CD4-positive, alpha-beta T cell treated with Interleukin-17A for 4 hours (primary cell): ENCODE data around the gene GPATCH4.
"Not testable (repeated sequence)": the region's sequence is repeated elsewhere in the genome, so short reads cannot be mapped to it uniquely, and the experiment has no call there.

ENCODE experiments used
- DNase-seq: peaks from one replicate; pipeline ENCODE4 v3.0.0-alpha.2; 2020; ENCODE audit warnings: mixed read lengths

Gene GPATCH4

GRCh38 chr1:156626079-156626438, 24.8 kb upstream of the GPATCH4 start:
- no peak for DNase-seq

GRCh38 chr1:156625436-156626078, 24.3 kb upstream of the GPATCH4 start:
- peak; percentile 85 for DNase-seq

- peak; percentile 20 for DNase-seq
Measured at GRCh38 chr1:156624814-156625435, 23.6 kb upstream of the GPATCH4 start.

GRCh38 chr1:156623946-156624813, 22.9 kb upstream of the GPATCH4 start:
- peak; percentile 56 for DNase-seq

GRCh38 chr1:156622581-156623297, 21.5 kb upstream of the GPATCH4 start:
- DNase-seq: no peak

- DNase-seq: no peak
Measured at GRCh38 chr1:156619582-156619955, 18.3 kb upstream of the GPATCH4 start.

DNA sequence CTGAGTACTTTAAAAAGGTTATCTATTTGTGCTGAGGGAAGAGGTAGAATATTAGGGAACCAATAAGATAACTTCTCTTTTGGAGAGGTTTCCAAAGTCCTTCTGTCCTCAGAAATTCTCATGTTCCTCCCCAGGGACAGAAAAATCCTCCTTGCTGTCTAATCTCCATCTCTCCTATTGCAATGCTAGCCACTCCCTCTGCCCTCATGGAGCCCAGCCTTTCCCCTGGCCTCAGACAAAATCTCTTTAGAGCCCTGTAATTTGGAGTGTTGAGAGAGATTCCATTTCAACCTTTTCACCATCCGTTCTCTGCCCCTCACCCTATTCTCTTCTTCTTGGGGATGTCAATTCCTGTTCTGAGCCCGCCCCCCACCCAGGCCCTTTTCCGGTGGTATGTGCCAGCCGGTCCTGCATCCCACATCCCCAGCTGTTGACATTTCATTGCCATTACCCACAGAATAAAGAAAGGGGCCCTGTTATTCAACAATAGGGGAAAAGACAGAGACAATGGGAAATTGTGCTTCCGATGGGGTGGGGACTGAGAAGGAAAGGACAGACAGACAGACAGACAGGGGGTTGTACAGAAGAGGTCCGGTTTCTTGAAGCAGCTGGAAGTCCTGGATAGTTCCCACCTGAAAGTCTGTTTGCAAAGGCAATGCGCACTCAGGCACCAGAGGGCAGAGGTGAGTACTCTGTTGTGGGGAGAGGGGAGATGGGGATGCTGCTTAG, 17.7 kb upstream of the GPATCH4 start, which contains the start of gene HAPLN2:
Gene HAPLN2, plus strand, starts transcription at position 563 of the 729 bp plus-strand sequence. CDS start 4,076 bp downstream, outside the sequence.
- DNase-seq: peak; percentile 45

GRCh38 chr1:156616463-156616862, 15.2 kb upstream of the GPATCH4 start:
- DNase-seq: no peak

GRCh38 chr1:156615946-156616345, 14.7 kb upstream of the GPATCH4 start:
- no peak for DNase-seq

DNA sequence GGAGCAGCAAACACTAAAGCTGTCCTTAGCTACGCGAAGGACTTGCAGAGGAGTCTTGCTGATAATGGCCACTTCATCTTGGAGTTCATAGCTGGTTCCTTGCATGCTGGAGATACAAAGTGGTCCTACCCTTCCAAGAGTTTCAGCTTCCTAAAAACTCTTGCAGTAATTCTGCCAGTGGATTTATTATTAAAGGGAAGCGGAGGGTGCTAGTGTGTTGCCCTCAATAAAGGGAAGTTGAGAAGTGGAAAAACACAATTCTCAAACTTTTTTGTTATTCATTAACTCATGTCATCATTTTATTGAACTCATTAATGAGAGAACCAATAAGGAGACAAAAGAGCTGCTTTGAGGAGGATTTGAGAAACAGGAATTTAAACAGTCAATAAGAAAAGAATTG, 11.4 kb upstream of the GPATCH4 start:
- no peak for DNase-seq

GRCh38 chr1:156610072-156610471, 8.8 kb upstream of the GPATCH4 start:
- not testable (repeated sequence) for DNase-seq

DNA sequence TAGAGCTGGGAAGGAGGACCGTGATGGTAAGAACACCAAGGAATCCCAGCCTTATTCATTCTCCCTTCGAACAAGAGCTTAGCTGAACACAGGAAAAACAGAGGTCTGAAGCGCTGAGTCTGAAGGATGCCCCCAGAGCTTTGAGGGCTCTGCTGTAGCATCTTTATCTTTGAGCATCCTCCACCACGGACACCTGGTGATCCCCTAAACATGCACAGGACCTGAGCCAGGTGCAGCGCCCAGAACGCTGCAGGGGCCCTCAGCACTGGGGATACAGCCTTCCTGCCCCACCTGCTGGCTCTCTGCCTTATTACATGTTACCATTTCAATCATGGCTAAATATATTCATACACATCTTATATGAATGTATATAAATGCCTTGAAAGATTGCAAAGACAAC, 7.7 kb upstream of the GPATCH4 start:
- peak; percentile 72 for DNase-seq

DNA sequence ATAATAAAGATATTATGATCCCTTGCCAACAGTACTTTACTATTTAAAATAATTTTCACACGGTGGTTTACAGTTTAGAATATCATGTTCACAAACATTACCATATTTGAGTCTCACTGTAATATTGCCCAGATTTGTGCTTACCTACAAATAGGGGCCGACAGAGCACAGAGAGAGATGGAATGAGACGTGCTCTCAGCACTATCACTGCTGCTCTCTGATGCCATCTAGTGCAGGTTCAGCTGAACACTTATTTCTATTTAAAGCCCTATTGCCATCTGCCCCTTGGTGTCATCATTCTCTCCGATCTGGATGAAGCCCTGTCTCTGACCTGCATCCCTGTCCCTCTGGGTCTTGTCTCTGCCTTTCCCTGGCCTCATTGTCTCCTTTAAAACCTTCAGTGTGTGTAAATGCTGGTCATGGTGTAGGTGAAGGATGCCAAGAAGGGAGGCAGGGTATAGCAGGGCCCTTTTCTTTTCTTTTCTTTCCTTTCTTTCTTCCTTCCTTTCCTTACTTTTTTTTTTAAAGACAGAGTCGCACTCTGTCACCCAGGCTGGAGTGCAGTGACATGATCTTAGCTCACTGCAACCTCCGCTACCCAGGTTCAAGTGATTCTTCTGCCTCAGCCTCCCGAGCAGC, 6.9 kb upstream of the GPATCH4 start:
- peak; percentile 72 for DNase-seq

DNA sequence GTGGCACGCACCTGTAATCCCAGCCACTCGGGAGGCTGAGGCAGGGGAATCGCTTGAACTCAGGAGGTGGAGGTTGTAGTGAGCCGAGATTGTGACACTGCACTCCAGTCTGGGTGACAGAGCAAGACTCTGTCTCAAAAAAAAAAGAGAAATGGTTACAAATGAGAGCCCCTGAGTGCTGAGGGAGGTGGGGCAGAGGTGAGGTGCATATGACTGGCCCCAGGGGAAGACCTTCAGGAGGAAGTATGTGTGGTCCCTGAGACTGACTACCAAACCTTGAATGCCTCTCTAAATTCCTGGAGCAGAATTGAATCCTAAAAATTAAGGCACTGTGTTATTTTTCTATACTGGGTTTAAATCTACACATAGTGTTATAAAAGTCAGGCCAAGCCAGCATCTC, 6.1 kb upstream of the GPATCH4 start:
- DNase-seq: not testable (repeated sequence)

- peak; percentile 17 for DNase-seq
Measured at GRCh38 chr1:156602557-156602993, 1.3 kb upstream of the GPATCH4 start.

GRCh38 chr1:156601892-156602291, 613 bp upstream of the GPATCH4 start:
- DNase-seq: no peak

GRCh38 chr1:156600733-156601121, 552 bp downstream of the GPATCH4 start:
- DNase-seq: no peak

- DNase-seq: no peak
Measured at GRCh38 chr1:156599811-156600210, 1.5 kb downstream of the GPATCH4 start.

GRCh38 chr1:156598731-156599432, 2.4 kb downstream of the GPATCH4 start:
- no peak for DNase-seq

DNA sequence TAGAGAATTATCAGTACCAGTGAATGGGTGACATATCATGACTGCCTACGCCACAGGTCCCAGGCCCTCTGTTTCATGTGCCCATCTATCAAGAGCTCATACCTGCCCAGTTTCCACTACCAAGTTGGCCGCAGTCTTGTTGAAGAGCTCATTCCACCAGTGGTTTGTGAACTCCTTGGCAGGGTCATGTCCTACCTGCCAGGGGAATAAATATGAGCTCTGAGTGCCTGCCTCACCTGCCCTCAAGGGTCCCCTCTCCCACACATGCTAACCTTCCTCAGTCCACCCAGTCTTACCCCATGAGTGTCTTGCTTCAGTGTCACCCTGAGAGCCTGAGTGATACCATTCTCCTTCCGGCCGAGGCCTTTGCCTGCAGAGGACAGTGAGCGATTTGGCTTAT, 3.2 kb downstream of the GPATCH4 start:
- no peak for DNase-seq

GRCh38 chr1:156596426-156596825, 4.9 kb downstream of the GPATCH4 start:
- no peak for DNase-seq
